Sciatic nerve (tissue), 2 donors: ENCODE data around the gene HIRA. TPM values are rescaled to one million over a fixed set of nuclear protein-coding genes. Genes with fewer than 3 reads are reported as not detected.
"Not testable (repeated sequence)": the region's sequence is repeated elsewhere in the genome, so short reads cannot be mapped to it uniquely, and the experiment has no call there.

ENCODE experiments used
- ATAC-seq: fragments of 200-7000 bp; cut with Tn5 transposase; one replicate; pipeline ENCODE4 v1.9.1; 2020; ENCODE audit warnings: mild to moderate bottlenecking, moderate library complexity
- DNase-seq: peaks from one replicate; pipeline ENCODE4 v3.0.0-alpha.2; 2020; ENCODE audit warnings: low spot score
- intact Hi-C: fragments of 100-400 bp; cut with DNase I; formaldehyde crosslinking; loops from one replicate; pipeline ENCODE4 v1.14.2; 2022
- total RNA-seq: library from RNA; stranded (reverse); fragmentation: NEBNext Ultra II Directional; extraction: Animal tissue kit (Norgen Biotek cat#: 25700); gene quantifications from one replicate; pipeline ENCODE4 v1.2.1, GENCODE V29; 2021
- donor health status: DM: no; HTN: no; CAD: no.
- donor health status: DM: no; HTN: no; CAD: no.

The HIRA gene
- total RNA-seq, 1 donor from 2014 or later, result 26.2 TPM

DNA sequence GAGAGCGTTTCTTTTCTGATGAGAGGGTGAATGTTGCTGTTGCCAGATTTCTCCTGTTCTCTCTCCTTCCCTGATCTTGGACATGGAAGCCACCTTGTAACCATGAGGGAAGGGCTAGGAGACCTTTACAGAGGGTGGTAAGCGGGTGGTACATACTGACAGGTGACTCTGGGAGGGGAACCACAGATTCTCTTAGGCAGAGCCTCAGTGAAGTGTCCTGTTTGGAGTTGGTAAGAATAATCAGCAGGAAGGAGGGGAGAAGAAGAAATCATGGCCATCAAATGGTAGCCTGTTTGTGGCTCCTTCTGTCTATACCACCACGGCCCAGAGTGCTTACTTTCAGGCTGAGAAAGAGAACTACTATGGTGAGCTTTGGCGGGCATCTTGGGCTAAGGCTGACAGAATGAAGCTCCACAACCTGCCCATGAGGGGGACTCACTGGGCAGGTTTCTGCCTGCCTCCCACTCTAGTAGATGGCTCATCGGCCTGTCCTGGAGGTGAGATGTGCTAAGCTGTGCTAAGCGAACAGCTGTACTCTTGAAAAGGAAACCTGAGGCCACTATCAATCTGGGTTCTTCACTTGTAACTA is 84.8 kb downstream of the HIRA start:
- intact Hi-C loops, result no loop called here
- ATAC-seq (no peak), DNase-seq (no peak)

DNA sequence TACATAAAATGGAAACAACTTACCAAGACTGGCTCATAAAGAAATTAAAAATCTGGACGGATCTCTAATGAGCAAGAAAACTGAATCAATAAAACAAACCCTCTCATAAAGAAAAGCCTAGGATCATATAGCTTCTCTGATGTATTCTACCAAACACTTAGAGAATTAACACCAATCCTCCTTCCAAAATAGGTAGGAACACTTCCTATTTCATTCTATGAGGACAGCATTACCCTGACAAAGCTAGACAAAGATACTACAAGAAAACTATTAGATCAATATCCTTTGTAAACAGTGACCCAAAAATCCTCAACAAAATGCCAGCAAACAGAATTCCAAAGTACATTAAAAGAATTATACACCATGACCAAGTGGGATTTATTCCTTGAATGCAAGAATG is 87.1 kb downstream of the HIRA start:
- no peak for DNase-seq
- ATAC-seq, result no peak
- intact Hi-C loops, result no loop called here

DNA sequence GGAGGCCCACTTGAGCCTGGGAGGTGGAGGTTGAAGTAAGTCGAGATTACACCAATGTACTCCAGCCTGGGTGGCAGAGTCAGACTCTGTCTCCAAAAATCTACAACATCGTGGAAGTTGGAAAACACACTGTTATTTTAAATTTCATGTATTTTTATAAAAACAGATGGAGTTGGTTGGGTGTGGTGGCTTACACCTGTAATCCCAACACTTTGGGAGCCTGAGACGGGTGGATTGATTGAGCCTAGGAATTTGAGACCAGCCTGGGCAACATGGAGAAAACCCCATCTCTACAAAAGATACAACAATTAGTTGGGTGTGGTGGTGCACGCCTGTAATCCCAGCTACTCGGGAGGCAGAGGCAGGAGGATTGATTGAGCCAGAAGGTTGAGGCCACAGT is 88.1 kb downstream of the HIRA start:
- DNase-seq (no peak), ATAC-seq (no peak)
- intact Hi-C loops, result no loop called here

DNA sequence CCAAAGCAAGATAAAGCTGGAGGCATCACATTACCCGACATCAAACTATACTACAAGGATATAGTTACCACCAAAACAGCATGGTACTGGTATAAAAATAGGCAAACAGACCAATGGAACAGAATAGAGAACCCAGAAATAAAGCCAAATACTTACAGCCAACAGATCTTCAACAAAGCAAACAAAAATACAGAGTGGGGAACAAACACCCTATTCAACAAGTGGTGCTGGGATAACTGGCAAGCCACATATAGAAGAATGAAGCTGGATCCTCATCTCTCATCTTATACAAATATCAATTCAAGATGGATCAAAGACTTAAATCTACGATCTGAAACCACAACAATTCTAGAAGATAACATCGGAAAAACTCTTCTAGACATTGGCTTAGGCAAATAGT is 90.0 kb downstream of the HIRA start:
- no peak for DNase-seq
- no peak for ATAC-seq
- intact Hi-C loops, result no loop called here

DNA sequence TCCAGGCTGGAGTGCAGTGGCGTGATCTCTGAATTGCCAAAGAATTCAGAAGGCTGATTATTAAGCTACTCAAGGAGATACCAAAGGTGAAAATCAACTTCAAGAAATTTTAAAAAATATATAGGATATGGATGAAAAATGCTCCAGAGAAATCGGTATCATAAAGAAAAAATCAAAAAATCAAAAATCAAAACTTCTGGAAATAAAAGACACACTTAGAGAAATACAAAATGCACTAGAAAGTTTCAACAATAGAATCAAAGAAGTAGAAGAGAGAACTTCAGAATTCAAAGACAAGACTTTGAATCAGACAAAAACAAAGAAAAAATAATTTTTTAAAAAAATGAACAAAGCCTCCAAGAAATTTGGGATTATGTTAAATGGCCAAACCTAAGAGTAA is 94.4 kb downstream of the HIRA start:
- intact Hi-C loops, result no loop called here
- ATAC-seq (no peak), DNase-seq (no peak)

DNA sequence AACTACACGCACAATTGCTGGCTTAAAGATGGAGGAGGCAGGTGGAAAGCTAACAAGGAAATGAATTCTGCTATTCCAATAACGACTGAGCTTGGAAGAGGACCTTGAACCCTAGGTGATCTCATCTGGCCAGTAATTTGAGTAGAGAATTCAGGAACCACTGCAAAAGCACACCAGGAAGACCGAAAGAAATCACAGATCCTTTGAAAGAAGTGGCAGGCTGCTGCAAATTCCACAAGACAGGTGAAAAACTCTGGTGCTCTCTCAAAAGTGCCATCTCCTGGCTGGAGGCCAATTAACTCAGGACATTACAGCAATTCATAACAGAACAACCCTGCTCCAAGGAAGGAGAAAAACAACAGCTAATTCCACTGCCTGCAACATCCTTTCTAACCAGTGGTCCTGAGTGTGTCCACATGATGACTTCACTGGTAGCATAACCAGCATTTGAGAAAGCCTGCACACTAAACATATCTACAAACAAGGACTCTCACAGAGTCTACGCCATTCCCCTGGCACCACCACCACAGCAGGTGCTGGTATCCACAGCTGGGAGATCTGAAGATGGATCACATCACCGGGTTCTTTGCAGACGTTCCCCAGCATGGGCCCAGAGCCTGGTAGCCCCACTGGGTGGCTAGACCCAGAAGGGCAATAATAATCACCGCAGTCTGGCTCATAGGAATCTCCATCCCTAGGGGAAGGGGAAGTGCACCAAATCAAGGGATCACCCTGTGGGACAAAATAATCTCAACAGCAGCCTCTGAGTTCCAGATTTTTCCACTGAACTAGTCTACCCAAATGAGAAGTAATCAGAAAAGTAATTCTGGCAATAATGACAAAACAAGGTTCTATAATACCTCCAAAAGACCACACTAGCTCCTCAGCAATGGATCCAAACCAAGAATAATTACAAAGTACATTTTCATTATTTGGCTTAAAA is 95.1 kb downstream of the HIRA start:
- no peak for DNase-seq
- ATAC-seq, result no peak
- intact Hi-C loops, result no loop called here

DNA sequence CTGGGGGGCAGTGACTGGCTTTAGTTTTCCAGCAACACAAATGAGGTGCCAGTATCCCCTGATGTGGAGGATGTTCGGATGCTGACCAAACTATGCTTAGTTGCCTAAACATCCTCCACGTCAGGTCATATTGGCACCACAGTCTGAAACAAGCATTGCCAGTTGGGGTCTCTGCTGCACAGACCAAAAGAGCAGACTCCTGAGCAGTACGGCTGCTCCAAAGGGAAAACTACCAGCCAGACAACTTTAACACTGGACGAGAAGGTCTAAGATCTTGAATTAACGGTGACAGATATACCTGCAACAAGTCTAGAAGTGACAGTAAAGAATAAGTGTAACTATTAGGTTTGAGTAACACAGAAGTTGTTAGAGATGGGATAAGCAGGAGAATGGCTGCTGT is 99.6 kb downstream of the HIRA start:
- ATAC-seq (no peak), DNase-seq (no peak)
- intact Hi-C loops, result no loop called here

DNA sequence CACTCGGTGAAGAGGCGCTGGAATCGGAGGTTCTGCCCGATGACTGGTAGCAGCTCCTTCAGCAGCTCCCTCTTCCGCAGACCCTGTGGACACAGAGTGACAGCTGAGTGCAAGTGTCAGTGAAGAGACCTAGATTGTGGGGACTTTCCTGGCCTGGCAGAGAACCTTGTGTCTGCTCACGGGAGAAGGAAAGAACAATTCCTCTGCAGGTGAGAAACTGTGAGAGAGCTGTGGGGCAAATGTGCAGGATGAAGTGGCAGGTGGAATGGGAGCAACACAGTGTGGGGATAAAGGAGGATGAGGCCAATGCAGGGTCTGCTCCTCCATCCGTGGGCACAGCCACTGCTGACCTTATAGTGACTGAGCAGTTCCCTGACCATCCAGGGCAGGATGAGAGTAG is 100.1 kb downstream of the HIRA start:
- ATAC-seq, result no peak
- no peak for DNase-seq
- intact Hi-C loops, result no loop called here

DNA sequence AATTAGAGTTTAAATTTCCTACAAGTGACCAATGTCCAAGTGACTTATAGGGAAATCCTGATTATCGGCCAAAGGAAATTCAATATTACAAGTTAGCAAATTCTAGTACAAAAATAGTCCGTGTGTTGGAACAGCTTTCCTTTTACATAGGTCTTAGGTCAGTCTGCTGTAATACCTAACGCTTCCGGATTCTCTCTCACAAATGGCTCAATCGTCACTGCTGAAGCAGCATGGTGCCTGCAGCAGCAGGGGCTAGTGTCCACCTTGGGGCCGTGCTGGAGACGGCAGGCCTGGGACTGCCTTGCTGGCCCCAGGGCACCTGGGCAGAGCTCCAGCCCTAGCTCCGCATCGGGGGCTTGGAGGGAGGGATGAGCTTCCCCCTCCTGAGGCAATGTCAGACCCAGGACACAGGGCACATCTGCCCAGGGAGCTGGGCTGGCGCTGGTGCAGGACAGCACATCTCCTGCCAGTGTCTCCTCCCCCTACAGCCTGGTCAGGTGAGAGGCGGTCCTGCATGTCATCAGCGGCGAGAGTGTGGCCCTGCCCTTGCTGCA is 100.6 kb downstream of the HIRA start:
- no peak for DNase-seq
- intact Hi-C loops, result no loop called here
- no peak for ATAC-seq

DNA sequence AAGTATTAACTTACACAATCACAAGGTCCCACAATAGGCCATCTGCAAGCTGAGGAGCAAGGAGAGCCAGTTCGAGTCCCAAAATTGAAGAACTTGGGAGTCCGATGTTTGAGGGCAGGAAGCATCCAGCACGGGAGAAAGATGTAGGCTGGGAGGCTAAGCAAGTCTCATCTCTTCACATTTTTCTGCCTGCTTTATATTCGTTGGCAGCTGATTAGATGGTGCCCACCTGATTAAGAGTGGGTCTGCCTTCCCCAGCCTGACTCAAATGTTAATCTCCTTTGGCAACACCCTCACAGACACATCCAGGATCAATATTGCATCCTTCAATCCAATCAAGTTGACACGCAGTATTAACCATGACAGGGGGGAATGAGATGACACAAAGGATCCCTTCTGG is 101.3 kb downstream of the HIRA start:
- DNase-seq, ATAC-seq, intact Hi-C loops: not testable (repeated sequence)

DNA sequence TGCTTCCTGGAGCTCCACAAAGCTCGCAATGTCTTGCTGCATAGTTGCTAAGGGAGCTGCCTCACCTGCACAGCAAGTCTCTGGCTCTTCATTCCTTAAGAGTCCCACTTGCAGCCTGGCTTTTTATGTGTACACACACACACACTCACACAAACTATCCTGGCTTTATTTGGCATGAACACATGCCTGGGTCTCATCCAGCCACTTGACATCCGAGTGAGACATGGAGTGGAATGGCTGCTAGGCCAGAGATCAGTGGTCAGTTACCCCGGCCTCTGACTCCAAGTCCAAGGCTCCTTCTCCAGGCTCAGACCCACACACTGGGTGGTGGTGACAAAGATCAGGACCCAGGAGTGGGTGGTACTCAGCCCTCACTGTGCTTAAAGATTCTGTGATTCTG is 102.1 kb downstream of the HIRA start:
- no peak for ATAC-seq
- intact Hi-C loops, result no loop called here
- DNase-seq, result no peak

DNA sequence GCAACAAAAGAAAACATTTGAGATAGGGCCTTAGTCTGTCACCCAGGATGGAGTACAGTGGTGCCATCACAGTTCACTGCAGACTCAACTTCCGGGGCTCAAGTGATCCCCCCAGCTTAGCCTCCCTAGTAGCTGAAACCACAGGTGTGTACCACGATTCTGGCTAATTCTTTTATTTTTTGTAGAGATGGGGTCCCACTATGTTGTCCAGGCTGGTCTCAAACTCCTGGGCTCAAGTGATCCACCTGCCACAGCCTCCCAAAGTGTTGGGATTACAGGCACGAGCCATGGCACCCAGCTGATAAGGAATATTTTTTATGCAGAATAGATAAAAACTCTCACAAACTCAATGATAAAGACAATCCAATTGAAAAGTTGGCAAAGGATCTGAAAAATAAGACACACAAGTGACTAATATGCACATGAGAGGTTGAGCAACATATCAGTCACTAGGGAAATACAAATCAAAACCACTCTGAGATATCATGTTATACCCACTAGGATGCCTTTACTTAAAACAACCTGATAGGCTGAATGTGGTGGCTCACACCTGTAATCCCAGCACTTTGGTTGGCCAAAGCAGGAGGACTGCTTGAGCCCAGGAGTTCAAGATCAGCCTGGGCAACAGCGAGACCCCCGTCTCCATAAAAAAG is 106.1 kb downstream of the HIRA start:
- intact Hi-C loops, result no loop called here
- DNase-seq, result no peak
- no peak for ATAC-seq

DNA sequence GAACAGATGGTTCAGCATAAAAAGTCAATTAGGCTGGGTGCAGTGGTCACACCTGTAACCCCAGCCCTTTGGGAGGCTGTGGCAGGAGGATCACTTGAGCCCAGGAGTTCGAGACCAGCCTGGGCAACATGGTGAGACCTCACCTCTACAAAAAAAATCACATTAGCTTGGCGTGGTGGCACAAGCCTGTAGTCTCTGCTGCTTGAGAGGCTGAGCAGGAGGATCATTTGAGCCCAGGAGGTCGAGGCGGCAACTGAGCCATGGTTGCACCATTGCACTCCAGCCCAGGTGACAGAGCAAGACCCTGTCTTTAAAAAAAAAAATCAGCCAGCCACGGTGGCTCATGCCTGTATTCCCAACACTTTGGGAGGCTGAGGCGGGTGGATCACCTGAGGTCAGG is 108.1 kb downstream of the HIRA start:
- intact Hi-C loops, ATAC-seq, DNase-seq: not testable (repeated sequence)

DNA sequence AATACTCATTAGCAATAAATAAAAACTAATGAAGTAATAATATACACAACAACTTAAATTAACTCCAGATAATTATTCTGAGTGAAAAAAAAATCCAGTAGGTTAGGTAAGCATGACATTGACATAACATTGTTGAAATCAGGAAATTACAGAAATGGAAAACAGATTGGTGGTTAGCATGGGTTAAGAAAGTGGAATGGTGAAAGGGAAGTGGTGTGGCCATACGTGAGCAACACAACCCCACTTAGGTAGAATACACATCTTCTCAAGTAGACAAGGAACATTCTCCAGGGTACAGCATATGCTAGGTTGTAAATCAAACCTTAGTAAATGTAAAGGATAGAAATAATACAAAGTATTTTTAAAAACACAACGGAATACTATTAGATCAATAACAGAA is 109.8 kb downstream of the HIRA start:
- intact Hi-C loops, result no loop called here
- ATAC-seq (no peak), DNase-seq (no peak)

DNA sequence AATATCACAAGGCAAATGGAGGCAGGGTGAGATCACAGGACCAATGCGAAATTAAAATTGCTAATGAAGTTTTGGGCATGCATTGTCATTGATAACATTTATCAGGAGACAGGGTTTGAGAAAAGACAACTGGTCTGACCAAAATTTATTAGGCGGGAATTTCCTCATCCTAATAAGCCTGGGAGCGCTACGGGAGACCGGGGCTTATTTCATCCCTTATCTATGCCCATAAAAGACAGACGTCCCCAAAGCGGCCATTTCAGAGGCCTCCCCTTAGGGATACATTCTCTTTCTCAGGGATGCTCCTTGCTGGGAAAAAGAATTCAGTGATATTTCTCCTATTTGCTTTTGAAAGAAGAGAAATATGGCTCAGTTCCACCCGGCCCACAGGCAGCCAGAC is 111.4 kb downstream of the HIRA start:
- ATAC-seq, intact Hi-C loops, DNase-seq: not testable (repeated sequence)

DNA sequence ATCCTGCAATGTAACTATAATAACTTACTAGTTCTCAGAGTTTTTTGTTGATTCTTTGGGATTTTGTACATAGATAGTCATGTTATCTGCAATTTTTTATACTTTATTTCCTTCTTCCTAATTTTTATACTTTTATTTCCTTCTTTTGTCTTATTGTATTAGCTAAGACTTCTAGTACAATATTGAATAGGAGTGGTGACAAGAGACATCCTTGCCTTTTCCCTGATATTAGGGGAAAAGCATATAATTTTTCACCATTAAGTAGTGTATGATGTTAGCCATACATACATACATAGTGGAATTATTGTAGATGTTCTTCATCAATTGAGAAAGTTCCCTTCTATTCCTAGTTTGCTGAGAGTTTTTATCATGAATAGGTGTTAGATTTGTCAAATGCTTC is 112.3 kb downstream of the HIRA start:
- intact Hi-C loops, result no loop called here
- DNase-seq, result no peak
- ATAC-seq, result no peak

DNA sequence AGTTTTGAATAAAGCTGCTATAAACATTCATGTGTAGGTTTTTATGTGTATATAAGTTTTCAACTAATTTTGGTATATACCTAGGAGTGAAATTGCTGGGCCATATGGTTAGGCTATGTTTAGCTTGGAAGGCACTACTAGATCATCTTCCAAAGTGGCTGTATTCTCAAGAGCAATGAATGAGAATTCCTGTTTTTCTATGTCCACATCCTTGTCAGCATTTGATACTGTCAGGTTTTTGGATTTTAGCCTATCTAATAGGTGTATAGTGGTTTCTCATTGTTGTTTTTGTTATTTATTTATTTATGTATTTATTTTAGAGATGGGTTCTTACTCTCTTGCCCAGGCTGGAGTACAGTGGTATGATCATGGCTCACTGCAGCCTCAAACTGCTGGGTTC is 113.7 kb downstream of the HIRA start:
- ATAC-seq, result no peak
- DNase-seq, result no peak
- intact Hi-C loops, result no loop called here

DNA sequence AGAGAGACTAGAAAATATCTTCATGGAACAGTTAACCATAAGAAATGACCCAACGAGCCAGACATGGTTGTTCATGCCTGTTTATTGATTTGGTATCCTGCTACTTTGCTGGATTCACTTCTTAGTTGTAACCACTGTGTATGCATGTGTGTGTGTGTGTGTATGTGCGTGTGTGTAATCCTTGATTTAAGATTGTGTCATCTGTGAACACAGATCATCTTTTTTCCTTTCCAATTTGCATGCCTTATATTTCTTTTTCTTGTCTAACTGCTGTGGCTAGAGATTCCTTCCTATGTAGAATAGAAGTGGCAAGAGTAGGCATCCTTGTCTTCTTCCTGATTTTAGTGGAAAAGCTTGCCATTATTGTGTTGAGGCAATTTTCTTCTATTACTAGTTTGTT is 123.7 kb downstream of the HIRA start:
- no peak for DNase-seq
- no peak for ATAC-seq
- intact Hi-C loops, result no loop called here

DNA sequence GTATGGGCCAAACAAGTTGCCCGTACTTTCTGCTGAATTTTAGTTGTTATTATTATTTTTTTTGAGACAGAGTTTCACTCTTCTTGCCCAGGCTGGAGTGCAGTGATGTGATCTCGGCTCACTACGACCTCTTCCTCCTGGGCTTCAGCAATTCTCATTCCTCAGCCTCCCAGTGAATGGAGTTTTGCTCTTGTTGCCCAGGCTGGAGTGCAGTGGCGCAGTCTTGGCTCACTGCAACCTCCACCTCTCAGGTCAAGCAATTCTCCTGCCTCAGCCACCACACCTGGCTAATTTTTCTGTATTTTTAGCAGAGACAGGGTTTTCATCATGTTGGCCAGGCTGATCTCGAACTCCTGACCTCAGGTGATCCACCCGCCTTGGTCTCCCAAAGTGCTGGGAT is 125.0 kb downstream of the HIRA start:
- intact Hi-C loops, DNase-seq, ATAC-seq: not testable (repeated sequence)

DNA sequence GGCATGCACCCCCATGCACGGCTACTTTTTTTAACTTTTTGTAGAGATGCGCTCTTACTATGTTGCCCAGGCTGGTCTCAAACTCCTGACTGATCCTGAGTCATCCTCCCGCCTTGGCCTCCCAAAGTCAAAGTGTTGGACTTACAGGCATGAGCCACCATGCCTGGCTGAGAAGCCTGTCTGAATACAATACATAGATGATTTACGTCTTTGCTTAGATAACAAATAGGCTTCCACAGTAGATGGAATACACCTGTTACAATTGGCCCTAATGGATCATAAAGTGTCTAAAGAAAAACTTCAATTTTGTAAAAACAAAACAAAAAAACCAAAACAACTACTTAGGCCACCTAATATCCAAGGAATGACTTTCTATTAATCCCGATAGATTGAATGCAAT is 127.0 kb downstream of the HIRA start:
- no peak for DNase-seq
- intact Hi-C loops, result no loop called here
- no peak for ATAC-seq
